Measurements from ENCODE around the gene ACLY.
A peak's percentile ranks its signal among the peaks of the same experiment; 100 is the strongest.
"Not testable (repeated sequence)": the region's sequence is repeated elsewhere in the genome, so short reads cannot be mapped to it uniquely, and the experiment has no call there.

The ACLY gene

GRCh38 chr17:41869426-41869825, 49.3 kb downstream of the ACLY start:
- DNase-seq, result no peak

DNA sequence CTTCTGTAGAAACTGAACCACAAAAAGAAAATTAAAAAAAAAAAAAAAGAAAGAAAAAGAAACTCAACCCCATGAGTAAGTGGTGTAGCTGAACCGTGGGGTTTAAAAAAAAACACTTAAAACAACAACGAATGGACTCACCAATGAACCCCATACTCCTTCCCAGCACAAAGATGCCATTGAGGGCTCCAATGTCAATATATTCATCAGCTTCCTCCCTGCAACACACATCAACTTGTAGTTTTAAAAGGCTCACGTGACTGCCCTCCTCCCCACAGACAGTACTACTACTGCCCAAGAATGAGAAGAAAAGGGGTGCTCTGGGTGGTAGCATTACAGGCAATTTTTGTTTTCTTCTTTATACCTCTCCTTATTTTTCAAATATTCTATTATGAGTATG, 50.2 kb downstream of the ACLY start:
- no peak for DNase-seq

- no peak for DNase-seq
Measured at GRCh38 chr17:41865596-41865893, 53.2 kb downstream of the ACLY start.

DNA sequence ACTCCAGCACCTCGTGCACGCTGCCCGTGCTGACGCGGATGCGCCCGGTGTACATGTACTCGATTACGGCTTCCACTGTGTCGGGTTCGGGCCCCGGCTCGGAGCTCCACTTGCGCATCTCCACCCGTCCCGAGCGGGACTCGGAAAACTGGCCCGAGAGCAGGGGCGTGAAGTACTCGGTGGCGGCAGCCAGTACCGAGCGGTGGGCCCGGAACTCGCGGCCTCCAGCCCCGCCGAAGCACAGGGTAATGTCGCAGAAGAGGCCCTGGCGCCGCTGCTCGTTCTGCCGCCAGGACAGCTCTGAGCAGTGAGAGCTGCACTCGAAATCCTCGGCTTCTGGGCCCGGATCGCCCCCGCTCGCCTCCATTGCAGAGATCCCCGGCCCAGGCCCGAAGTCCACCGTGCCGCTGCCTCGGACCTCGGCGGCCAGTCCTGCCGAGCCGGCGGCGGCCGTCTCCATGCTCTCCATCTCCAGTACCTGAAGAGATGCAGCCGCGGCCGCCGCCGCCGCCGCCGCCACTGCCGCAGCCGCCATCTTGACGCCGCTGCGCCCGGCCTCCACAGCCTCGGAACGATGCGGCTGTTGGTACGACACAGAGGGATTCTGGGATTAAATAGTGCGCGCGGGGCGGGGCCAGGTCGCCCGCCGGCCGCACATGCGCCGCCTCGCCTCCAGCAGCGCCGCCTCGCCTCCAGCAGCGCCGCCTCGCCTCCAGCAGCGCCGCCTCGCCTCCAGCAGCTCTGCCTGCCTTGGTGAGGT, 53.7 kb downstream of the ACLY start, which contains the start of gene KLHL11:
TSS of gene KLHL11 (minus strand) at position 588 of the 760 bp plus-strand sequence. CDS start at position 535, 53 bp downstream.
- DNase-seq, result peak; percentile 88

GRCh38 chr17:41864498-41864835, 54.3 kb downstream of the ACLY start:
- no peak for DNase-seq

- DNase-seq, result no peak
Measured at GRCh38 chr17:41863074-41863848, 55.5 kb downstream of the ACLY start.

DNA sequence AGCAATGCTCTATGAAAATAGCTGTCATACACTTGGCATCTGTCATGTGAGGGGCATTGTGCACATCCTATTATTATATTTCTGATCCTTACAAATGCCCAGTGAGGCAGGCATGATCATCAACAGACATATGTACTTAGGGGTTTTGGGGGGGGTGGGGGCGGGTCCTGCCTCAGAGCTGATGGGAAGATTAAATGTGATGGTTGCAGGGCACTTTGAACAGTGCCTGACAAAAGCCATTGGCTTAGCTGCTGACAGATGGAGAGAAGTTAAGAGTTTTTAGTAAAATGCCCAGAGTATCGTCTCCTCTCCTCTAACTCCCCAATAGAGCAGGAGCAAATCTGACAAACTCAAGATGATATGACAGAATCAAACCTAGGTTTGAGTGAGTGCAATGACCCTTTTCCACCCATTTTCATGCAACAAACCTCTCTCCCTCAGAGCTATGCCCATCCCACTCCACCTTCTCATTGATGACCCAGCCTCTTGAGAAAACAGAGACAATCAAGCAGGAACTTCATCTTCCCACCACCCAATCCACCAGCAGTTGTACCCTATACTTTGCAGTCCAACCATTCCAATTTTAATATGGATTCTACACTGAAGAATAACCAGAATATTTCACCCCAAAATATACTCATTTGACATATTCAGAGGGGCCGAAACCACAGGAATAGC, 58.4 kb downstream of the ACLY start:
- DNase-seq, result no peak

GRCh38 chr17:41851382-41851781, 67.4 kb downstream of the ACLY start:
- not testable (repeated sequence) for DNase-seq

DNA sequence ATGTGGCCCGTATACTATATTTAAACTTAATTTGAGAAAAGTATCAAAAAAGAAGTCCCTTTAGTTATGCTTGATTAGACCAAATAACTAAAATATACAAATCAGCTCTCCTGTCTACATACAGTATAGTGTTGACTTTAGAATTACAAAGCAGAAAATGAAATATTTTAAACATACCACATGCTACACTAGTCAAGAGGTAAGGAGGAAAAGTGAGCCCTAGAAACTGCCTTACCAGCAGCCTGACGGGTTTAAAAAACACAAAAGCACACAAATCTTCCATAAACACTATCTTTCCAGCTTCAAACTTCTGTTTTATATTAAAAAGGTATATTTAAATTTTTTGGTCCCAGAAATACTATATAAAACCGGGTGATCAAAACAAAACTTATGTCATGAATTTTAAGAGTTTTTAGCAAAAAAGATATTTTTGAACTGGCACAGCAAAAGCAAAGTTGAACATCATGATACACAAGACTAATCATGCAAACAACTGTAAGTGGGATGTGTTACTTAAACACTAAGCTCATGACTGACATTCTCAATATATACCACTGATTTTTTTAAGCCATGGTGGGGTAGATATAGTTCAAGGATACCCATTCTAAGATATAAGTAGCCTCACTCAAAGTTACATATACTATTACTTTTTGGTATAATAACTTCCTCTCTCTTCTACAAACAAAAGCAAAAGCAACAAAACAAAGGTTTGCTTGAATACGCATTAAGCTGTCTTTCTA, 69.3 kb downstream of the ACLY start:
- no peak for DNase-seq

DNA sequence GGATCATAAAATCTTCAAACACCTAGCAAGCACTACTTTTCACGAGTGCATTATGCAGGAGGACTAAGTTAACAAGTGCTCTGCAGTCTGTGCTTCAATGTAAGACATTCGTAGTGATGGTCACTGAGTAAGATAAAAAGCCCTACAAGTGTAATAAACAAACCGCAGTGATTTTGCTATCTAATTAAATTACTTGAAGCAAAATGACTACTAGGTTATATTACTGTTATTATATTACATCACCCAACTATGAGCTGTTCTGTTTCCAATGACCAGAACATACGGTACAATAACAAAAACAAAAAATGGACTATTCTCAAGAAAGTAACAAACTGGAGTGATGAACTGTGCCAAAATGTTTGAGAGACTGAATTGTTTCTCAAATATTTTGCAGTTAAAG, 70.0 kb downstream of the ACLY start:
- peak; percentile 30 for DNase-seq

- no peak for DNase-seq
Measured at GRCh38 chr17:41844971-41845370, 73.8 kb downstream of the ACLY start.

DNA sequence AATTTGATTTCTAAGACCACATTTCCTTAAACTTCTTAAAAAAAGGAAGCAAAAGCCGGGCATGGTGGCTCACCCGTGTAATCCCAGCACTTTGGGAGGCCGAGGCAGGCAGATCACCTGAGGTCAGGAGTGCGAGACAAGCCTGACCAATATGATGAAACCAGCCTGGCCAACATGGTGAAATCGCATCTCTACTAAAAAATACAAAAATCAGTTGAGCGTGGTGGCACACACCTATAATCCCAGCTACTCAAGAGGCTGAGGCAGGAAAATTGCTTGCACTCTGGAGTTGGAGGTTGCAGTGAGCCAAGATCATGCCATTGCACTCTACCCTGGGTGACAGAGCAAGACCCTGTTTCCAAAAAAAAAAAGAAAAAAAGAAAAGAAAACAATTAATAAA, 78.0 kb downstream of the ACLY start:
- not testable (repeated sequence) for DNase-seq

GRCh38 chr17:41839448-41839847, 79.3 kb downstream of the ACLY start:
- not testable (repeated sequence) for DNase-seq

DNA sequence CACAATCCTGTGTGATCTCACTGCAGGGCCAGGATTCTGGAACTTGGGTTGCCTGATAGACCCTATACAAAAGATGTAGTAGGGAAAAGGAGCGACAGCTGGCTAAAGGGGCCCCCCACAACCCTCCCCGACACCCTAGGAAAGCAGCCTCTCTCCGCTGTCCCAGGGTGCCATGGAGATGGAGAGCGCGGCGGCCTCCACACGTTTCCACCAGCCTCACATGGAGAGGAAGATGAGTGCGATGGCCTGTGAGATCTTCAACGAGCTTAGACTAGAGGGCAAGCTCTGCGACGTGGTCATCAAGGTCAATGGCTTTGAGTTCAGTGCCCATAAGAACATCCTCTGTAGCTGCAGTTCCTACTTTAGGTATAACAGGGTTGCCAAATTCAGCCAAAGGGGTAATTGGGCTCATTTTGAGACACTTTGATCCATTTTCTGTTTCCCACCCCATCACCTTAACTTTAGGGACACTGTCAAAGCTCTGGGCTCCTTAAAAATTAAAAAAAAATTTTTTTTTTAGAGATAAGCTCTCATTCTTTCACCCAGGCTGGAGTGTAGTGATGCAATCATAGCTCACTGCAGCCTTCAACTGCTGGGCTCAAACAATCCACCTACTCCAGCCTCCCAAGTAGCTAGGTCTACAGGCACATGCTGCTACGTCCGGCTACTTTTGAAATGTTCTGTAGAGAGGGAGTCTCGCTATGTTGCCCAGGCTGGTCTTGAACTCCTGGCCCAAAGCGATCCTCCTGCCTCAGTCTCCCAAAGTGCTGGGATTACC, 80.8 kb downstream of the ACLY start, which contains the start of gene KLHL10:
TSS of gene KLHL10 (plus strand) at position 65 of the 778 bp plus-strand sequence. CDS start at position 173, 108 bp downstream.
- no peak for DNase-seq

DNA sequence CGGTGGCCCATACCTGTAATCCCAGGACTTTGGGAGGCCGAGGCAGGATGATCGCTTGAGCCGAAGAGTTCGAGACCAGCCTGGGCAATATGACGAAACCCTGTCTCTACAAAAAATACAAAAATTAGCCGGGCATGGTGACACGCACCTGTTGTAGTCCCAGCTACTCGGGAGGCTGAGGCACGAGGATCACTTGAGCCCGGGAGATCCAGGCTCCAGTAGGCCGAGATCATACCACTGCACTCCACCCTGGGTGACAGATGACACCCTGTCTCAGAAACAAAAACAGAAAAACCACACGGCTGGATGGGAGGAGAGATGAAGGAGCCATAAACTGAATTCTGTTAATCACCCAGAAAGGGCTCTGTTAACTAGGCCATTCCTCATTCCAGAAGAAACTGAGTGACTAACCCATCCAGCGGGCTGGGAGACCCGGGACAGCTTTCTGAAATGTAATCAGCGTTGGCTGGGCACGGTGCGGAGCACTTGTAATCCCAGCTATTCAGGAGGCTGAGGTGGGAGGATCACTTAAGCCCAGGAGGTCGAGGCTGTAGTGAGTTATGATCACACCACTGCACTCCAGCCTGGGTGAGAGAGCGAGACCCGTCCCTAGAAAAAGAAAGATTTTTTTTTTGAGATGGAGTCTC, 82.1 kb downstream of the ACLY start:
- DNase-seq, result no peak

GRCh38 chr17:41835800-41836549, 82.8 kb downstream of the ACLY start, which contains the start of gene NT5C3B:
NT5C3B (minus strand) TSS chr17:41836232; CDS start chr17:41836193, 39 bp downstream.
- DNase-seq, result peak; percentile 45

- DNase-seq, result no peak
Measured at GRCh38 chr17:41835214-41835799, 83.4 kb downstream of the ACLY start.

DNA sequence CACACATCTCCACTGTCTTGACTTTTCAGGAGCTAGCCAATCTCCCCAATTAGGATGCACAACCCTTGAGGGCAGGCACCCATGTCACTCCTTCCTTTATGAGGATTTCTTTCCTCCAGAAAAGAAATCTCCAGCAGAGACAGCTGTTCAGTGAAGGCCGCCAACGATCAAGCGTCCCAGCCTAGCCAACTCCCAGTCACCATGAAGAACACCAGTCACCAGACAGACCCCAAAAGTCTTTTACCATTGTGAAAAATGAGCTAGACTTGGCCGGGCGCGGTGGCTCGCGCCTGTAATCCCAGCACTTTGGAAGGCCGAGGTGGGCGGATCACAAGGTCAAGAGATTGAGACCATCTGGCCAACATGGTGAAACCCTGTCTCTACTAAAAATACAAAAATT, 88.8 kb downstream of the ACLY start:
- not testable (repeated sequence) for DNase-seq

DNA sequence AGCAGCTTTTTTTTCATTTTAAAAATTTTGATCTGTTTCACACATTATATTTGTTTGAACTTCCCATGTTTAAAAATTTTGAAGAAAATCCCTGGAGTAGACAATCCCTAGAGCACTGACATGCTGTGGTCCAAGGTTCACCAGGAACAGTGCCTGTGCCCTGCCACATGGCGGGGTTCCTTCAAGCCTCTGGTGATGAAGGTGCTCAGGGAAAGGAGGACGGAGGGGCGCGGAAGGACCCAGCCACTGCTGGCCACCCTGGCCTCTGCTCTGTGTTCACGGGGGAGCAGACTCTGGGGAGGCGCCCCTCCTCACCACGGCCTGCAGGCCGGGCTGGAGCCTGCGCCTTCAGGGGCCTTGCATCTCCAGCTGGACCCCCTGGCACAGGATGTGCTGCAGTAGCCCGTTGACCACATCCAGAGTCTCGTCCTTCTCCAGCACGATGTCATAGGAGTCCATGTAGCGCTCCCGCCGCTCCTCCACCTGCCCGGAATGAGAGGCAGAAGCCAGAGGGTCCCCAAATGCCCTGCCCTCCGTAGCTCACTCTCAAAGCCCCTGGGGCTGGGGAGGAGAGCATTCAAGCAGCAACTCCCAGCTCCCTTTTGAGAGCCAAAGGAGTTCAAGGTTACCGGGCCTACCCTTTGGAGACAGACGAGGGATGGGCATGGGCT, 93.4 kb downstream of the ACLY start:
- no peak for DNase-seq

GRCh38 chr17:41824086-41824485, 94.7 kb downstream of the ACLY start:
- DNase-seq, result no peak
